GM21619 (cell line): ENCODE measurements around the gene RHBDL1.
"Not testable (repeated sequence)": the region's sequence is repeated elsewhere in the genome, so short reads cannot be mapped to it uniquely, and the experiment has no call there.

ENCODE experiments used
- ATAC-seq: cut with Tn5 transposase; IDR thresholded peaks from one replicate; pipeline ENCODE4 v1.9.1; 2021; ENCODE audit not compliant: unreplicated experiment

The RHBDL1 gene

GRCh38 chr16:704047-704446 lies 28.6 kb downstream of the RHBDL1 start:
- ATAC-seq, result no peak

- no peak for ATAC-seq
These were observed 29.3 kb downstream of the RHBDL1 start for GRCh38 chr16:704552-705380.

- no peak for ATAC-seq
These were observed 30.1 kb downstream of the RHBDL1 start, which contains the start of gene FBXL16 for GRCh38 chr16:705431-706188. Gene FBXL16 (minus strand): TSS chr16:705801. CDS start chr16:697405, 8,396 bp downstream.

GRCh38 chr16:706189-707061 lies 31.0 kb downstream of the RHBDL1 start:
- no peak for ATAC-seq

- no peak for ATAC-seq
These were observed 31.6 kb downstream of the RHBDL1 start for GRCh38 chr16:707062-707538.

- no peak for ATAC-seq
These were observed 32.5 kb downstream of the RHBDL1 start for GRCh38 chr16:708019-708418.

GRCh38 chr16:708959-709358 lies 33.5 kb downstream of the RHBDL1 start:
- ATAC-seq, result no peak

GRCh38 chr16:709566-710499 lies 34.4 kb downstream of the RHBDL1 start:
- no peak for ATAC-seq

- no peak for ATAC-seq
These were observed 35.1 kb downstream of the RHBDL1 start for GRCh38 chr16:710500-711075.

- ATAC-seq, result no peak
These were observed 35.6 kb downstream of the RHBDL1 start for GRCh38 chr16:711084-711483.

GRCh38 chr16:711548-712320 lies 36.3 kb downstream of the RHBDL1 start:
- no peak for ATAC-seq

- ATAC-seq, result not testable (repeated sequence)
These were observed 37.3 kb downstream of the RHBDL1 start for GRCh38 chr16:712740-713250.

- ATAC-seq, result no peak
These were observed 38.6 kb downstream of the RHBDL1 start for GRCh38 chr16:714079-714478.

- peak; percentile 59 for ATAC-seq
These were observed 39.3 kb downstream of the RHBDL1 start, which contains the start of gene METRN for GRCh38 chr16:714558-715476. Gene METRN (plus strand): TSS chr16:715118. CDS start chr16:715290, 172 bp downstream.

GRCh38 chr16:715477-716199 lies 40.2 kb downstream of the RHBDL1 start:
- peak; percentile 13 for ATAC-seq

- no peak for ATAC-seq
These were observed 40.7 kb downstream of the RHBDL1 start for GRCh38 chr16:716200-716568.
